Activated CD4-positive, alpha-beta T cell treated with anti-CD3 and anti-CD28 coated beads for 4 hours (primary cell): ENCODE measurements around the gene RGS12.
"Not testable (repeated sequence)": the region's sequence is repeated elsewhere in the genome, so short reads cannot be mapped to it uniquely, and the experiment has no call there.

ENCODE experiments used
- DNase-seq, 2 donors: peaks; one replicate each; pipeline ENCODE4 v3.0.0-alpha.2; 2020

Gene RGS12

DNA sequence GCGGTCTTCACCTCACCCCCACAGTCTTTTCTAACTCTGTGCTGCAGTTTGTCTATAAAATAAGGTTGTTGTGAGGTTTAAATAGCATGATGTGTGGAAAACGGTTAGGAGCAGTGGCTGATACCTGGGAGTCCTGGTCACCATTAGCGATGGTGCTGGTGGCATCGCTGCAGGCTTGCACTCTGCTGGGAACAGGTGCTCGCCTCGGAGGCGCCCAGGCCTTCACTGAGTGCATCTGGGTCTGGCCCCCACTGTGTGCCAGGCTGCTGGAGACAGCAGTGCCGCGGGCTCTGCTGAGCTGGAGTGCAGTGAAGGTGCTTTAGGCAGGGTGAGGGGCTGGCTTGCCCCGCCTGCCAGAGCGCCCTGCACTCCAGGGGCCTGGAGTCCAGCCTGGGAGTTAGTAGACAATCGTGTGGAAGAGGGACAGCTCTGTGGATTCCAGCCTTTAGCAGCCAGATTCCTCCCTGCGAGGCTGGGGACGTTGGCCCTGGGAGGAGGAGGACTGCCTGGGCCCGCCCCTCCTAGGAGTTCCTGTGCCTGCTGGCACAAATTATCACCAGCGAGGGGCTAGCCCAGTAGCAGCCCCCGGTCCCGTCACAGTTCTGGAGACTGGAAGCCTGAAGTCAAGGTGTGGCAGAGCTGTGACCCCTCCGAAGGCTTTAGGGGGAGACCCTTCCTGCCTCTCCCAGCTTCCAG, 7.3 kb downstream of the RGS12 start:
- no peak for DNase-seq

DNA sequence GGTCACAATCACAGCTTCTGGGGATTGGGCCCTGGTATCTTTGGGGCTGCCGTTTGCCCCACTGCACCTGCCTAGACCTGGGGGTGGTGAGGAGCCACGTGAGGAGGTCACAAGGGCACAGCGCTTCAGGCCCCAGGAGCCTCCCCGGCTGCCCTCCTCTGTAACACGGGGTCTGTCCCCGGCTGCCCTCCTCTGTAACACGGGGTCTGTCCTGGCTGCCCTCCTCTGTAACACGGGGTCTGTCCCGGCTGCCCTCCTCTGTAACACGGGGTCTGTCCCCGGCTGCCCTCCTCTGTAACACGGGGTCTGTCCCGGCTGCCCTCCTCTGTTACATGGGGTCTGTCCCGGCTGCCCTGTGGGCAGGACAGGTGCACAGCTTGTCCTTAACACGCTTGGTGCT, 8.1 kb downstream of the RGS12 start:
- not testable (repeated sequence) for DNase-seq

DNA sequence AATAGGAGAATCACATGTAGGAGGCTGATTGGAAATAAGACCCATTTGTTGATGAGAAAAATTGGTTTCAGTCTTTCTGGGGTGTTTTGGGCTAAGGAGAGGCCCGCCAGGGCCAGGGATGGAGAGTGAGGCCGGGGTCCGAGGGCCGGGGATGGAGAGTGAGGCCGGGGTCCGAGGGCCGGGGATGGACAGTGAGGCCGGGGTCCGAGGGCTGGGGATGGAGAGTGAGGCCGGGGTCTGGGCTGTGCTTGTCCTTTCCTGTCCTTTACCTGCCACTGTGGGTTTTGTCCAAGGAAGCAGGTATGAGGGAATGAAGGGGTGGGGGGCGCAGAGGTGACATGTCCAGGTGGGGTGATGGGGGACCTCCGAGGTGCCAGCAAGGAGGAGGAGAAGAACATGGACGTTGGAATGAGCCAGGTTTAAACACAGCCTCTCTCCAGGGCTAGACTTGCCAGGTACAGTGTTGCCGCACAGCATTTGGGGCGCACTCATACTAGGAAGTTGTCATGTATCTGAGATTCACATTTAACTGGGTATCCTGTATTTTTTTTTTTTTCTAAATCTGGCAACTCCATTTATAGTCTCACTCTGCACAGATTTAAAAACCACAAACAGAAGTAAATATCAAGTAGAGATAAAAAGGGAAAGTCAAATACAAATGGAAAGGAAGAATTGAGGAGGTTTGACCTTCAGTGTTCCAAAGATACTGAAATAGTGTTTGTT, 8.8 kb downstream of the RGS12 start:
- no peak for DNase-seq

DNA sequence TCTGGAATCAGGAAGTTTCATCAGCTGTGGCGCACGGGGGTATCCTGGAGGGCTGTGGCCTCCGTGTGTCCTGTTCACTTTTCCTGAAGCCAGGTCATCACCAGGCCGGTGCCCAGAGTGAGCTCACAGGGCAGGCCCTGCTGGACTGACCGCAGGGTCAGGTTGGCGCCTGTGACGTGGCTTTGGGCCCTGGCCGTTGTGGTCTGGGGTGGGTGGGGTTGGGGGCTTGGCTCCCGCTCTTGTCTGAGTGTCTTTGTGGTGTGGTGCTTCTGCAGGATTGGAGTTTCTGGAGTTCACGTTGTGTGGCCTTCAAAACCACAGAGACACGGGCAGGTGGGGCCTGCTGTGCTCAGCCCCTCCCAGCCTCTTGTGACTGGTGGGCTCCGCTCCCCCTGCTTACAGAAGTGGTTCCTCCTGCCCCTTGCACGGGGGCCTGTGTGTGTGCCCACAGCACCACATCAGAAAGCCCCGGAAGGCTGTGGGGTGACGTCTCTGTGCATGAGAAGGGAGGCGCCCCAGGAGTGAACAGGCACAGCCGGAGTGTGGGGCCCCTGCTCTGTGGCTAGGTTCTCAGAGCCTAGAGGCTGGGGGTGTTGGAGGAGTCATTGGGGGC, 9.5 kb downstream of the RGS12 start:
- DNase-seq: peak; percentile 53 to 64

DNA sequence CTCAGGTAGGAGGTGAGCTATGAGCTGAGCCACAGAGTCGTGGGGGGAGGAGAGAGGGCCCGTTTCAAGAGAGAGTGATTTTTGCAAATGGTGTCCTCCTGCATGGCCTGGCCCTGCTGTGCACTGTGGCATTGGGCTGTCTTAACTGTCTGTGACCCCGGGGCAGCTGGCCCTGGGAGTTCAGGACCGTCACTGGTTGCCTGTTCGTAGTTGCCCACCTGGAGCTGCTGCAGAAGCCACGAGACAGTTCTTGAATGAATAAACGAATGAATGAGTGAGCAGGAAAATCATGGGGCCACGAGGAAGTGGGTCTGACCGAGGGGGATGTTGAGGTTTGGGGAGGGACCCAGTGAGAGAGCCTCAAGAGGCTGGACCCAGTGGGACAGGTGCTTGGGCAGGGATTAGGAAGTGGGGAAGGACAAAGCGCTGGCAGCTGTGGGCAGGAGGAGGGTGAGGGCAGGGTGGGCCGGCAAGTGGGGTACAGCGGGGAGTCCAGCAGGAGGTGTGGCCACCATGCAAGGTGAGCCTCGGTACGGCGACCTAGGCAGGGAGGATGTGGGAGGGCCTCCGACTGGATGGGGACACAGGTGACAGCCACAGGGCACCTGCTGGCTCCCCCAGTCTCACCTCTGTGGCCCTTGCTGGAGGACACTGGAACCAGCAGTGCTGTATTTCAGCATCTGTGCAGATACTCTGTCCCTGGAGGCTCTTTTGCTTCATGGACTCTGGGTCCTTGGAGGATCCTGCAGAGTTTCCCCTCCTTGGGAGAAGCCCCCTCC, 10.2 kb downstream of the RGS12 start:
- no peak for DNase-seq

DNA sequence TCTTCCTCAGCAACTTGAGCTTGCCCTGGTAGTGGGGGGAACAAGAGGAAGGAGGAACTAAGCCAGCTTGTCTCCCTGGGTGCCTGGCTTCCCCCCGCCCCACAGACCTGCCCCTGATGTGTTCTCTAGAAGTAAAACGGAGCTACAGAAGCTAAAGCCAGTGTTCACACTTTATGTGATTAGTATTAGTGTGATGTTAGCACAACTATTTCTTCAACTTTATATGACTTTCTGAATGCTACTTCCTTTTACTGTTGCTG, 10.7 kb downstream of the RGS12 start:
- DNase-seq: no peak

DNA sequence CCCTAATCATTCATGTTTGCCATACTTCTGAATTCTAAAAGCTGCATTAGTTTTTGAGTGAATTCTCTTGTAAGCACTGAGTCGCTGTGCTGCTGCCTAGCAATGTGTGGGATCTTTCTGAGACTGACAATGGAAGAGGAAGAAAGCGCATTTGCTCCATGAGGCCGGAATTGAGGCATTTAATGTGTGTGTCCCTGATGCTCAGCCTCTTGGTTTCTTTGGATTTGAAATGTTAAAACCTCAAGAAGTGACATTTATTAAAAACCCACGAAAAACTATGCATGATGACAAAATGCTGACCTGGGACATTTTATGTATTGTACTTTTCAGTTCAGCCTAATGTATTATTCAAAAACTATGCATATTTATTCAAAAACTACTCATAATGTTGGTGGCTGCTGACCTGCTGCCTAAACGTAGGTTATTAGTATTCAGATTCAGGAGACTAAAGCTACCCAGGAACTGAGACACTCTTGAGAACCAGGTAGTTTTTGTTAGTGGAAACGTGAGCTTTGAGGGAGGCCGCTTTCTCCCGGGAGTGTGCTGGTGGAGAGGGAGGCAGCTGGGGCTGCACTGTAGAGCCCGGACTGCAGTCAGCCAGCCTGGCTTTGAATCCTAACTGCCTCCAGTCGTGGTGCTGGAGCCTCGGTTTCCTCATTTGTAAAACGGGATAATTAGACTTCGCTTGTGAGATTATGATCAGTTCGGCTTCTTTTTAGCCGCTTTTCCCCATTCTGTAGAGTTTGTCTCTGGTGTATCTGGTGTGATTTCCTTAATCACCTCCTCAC, 11.3 kb downstream of the RGS12 start:
- no peak for DNase-seq

DNA sequence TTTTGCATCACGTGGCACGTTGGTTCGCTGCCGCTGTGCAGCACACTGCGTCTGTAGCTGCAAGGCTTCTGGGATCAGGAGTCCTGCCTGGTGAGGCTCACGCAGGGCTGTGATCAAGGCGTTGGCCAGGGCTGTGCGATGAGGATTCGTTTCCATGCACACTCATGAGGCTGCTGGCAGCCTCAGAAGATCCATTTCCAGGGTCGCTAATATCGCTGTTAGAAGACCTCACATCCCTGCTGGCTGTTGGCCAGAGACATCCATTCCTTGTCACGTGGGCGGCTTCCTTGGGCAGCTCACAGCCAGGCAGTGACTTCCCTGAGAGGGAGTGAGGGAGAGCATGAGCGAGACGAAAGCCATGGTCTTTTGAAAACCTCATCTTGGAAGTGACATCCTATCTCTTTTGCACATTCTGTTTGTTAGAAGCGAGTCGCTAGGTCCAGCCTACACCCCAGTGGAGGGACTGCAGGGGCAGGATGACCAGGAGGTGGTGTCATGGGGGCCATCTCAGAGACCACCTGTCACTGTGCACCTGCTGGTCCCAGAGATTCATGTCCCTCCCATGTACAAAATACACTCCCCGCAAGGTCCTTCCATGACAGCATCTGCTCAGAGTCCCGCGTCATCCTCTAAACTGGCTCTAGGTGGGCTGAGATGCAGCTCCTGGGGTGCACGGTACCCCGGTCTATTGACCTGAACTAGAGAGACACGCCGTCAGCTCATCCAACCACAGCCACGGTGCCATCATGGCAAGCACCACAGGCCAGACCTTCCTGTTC, 12.2 kb downstream of the RGS12 start:
- DNase-seq: no peak

DNA sequence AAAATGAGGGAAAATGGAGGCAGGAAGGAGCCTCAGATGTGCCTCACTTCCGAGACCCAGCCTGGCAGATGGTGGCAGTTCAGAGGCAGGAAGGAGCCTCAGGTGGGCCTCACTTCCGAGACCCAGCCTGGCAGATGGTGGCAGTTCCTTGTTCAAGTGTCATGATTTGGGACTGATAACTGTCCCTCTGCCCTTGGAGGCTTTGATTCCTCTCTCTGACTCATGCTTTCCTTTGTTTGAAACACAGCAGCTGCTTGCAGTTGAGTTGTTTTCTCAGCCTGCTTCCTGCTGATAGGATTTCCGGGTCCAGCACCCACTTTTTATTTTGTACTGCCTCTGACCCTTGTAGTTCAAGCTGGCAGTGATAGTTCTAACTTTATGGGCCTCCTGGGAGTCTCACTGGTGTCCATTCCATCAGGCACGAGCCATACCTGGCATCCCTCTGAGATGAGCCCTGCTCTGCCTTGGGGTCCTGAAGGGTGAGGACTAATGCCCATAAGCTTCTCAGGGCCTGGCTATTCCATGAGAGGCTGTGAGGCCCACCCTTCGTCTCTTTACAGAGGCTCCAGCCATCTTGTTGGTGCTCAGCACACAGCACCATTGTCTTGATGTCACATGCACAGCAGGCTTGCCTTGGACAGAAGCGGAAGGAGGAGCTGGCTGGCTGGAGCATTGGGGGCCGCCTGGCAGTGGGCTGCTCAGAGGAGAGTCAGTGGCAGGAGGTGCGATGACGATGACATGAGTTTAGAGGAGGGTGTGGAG, 13.0 kb downstream of the RGS12 start:
- no peak for DNase-seq

DNA sequence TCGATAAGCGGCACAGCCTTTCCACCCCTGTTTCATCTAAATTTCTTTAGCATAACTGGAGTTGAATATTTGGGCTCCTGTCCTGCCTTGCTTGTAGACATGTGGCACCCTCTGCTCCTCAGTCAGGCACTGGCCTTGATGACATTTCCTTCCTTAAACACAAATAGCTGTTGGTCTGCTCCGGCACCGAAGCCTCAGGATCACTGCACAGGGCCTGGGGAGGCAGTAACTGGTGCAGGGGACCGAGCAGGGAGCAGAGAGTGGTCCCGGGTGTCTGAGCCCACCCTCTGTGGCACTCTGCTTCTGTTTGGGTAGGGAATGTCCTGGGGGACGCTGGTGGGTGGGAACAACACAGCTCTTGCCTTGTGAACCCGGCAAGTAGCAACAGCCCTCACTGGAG, 13.6 kb downstream of the RGS12 start:
- DNase-seq: no peak

DNA sequence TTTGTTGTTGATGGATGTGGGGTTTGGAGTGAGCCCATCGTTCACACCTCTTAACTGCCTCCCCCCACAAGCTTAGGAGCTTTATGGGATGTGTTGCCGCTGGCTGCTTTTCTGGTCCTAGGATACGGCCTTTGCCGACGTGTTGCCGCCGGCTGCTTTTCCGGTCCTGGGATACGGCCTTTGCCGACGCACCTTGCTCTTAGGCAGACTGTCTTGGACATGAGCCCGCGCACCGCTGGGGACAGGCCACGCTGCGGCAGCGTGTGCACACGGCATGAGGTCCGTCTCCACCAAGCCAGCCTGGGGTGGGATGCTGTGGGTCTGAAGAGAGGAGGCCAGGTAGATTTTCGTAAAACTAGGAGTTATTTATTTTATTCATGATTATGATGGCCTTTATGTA, 14.2 kb downstream of the RGS12 start:
- no peak for DNase-seq

DNA sequence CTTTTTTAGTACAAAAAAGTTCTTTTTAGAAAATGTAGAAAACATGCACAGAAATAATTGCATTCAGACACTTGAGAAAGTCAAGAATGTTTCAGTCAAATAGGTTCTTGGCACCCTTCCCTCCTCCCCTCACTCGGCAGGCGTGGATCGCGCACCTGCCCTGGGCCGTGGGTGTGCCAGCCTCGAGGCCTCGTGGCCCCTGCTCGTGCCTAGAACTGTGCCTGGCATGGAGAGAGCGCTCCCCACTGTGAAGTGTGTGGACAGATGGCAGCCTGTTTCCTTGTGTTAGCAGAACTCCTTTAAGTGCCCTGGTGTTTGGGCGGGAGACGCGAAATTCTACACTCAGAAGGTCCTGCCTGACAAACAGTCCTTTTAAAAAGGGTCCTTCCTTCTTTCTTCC, 14.7 kb downstream of the RGS12 start:
- no peak for DNase-seq

DNA sequence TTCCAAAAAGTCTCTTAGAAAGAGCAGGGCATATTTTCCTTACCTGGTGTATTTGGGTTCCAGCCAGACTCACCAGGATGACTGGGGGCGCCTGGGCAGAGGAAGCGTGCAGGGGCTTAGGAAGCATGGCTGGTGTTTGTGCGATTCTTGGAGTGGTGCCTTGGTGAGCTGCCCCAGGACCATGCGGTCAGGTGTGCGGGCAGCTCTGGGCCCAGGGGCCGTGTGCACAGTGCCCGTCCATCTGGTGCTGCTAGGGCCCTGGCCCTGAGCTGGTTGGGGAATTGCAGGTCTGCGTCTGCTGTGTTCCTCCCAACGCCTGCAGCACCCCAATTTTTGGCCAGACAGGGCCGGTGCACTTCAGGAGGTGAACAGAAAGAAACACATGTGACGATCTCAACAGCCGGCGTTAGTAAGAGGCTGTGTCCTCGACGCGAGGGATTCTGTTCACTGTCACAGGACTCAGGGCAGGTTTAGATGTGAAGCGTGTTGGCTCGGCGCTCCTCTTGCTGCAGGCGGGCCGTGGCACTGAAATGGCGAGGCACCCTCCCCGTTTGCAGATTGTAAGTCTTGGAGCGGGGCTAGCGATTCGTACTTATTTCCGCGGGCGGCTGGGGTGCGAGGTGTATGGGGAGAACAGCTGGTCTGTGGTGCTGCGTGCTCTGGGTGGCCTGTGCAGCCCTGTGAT, 15.2 kb downstream of the RGS12 start:
- DNase-seq: no peak

DNA sequence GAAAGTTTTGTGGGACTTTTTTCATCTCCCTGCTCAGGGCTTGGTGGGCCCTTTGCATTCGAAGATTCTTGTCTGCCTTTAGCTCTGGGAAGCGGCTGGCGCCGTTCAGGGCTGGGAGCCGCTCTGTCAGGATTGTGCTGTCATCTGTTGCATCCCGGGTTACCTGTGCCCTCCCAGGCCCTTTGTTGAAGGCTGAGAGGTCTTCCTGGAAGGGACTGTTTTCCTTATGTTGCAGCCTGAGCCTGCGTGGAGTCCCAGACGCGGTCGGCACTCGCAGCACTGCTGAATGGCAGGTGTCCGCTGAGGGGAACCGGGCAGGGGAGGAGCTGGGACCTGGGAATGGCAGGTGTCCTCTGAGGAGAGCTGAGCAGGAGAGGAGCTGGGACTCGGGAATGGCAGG, 15.9 kb downstream of the RGS12 start:
- DNase-seq: no peak

DNA sequence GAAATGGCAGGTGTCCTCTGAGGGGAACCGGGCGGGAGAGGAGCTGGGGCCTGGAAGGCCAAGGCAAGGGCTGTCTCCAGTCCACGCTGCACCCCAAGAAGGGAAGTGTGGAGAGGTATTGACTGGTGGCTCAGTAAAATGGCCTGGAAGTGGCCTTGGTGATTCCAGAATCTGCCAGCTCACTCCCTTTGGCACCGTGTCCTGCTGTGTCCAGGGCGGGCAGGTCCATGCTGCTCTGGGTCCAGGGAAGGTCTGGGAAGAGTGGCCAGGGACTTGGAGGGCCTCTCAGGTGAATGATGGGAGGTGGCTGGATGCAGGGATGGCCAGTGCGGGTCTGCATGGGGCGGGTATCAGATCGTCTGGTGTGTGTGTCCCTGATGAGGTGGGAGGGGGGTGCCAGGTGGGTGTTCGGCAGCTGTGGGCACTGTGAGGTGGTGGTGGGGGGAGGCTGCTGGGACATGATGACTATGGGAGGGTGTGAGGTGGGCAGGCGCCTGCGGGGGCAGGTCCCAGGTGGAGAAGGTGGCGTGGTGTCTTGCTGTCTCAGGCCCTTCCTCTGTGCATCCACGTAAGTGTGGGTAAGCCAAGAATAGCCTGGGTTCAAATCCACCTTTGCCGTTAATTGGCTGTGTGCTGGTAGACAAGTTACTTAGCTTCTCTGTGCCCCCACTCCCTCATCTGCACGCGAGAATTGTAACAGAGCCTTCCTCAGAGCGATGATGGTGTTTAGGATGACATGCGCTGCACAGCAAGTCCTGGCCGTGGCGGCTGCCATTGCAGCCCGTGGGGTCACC, 17.7 kb downstream of the RGS12 start:
- no peak for DNase-seq

DNA sequence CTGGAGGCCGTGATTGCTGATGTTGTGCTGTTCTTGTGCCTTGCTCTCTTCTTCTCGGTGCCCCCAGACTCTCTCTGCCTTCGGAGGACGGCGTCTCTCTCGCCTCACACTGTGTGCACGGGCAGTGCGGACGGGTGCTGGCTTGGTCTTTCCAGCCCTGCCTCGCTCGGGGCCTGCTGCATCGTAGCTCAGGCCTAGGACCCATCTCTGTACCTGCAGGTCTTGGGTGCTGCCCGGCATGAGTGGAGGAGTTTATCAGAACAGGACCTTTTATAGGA, 18.2 kb downstream of the RGS12 start:
- DNase-seq: no peak

DNA sequence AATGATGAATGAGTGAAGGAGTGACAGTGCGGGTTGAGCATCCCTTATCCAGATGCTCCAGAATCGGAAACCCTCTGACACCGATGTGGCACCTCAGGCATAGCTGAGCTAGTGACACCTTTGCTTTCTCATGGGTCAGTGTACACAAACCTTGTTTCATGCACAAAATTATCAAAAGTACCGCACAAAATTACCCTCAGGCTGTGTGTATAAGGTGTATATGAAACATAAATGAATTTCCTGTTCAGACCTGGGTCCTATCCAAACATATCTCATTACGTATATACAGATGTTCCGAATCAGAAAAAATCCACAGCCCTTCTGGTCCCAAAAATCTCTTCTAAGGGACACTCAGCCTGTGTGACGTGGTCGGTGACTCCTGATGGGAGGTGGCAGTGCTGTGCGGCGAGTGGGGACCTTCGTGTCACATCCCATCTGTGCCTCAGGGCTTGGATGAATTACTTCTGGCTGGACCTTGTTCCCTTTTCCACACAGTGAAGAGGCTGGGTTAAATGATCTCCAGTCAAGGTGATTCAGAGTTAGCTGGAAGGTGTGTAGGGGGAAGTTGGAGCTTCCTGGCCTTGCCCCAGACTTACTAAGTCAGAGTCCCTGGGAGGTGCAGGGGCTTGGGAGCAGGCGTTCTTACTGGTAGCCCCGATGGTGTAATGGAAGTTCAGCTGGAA, 18.8 kb downstream of the RGS12 start:
- no peak for DNase-seq

DNA sequence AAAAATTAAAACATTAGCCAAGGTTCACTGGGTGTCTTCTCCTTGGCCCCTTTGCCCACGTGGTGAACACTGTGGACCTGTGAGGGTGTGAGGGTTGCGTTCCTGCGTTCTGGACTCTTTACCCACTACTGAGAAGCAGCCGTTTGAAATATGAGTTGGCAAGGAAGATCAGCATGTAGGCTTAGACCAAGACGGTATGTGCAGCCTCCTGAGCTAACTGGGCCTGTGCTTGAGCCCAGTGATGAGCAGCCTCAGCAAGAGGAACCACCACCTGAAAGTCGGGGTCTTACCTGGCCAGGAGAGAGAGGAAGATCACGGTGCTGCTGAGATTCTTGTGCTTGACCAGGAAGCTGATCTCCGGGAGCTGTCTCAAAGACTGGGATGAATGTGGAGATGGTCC, 19.5 kb downstream of the RGS12 start:
- no peak for DNase-seq

DNA sequence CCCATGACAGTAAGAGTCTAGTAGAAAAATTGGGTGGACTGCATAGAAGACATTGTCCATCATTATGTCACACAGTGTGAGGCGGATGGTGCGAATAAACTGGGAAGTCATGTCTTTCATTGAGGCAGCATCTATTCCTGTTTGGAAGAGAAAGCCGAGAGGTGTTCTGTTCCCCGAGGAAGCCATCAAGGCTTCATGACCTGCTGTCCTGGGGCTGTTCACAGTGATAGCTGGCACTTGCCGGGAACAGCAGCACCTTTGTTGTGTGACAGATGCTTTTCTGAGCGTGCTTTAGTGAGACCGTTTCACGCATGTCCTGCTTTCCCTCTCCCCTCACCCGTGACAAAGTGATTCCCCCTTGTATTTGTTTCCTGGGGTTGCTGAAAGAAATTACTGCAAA, 20.3 kb downstream of the RGS12 start:
- DNase-seq: no peak
